Astrocyte of the spinal cord (primary cell): ENCODE data around the gene DNAH14.
"Not testable (repeated sequence)": the region's sequence is repeated elsewhere in the genome, so short reads cannot be mapped to it uniquely, and the experiment has no call there.

Source experiments
- DNase-seq: peaks from one replicate; pipeline ENCODE4 v3.0.0; 2011; ENCODE audit warnings: low read depth, low spot score
- H3K4me3 ChIP-seq: 2 replicates; pipeline ENCODE4 v1.5.1; 2011; ENCODE audit warnings: low read depth, mild to moderate bottlenecking, low read length, moderate library complexity
- CTCF ChIP-seq: IDR thresholded peaks from 2 replicates; pipeline ENCODE4 v1.5.1; 2012; ENCODE audit warnings: low read depth, mild to moderate bottlenecking, low read length, inconsistent platforms
- in situ Hi-C: cut with HindIII; loops from 2 replicates; pipeline ENCODE4 v1.10.0; 2017; ENCODE audit warnings: low sequenced_read_pairs

The DNAH14 gene

GRCh38 chr1:224929335-224930237 is at the start of gene DNAH14:
Gene DNAH14, plus strand, starts transcription at chr1:224929675. Its CDS starts 23,028 bp downstream, at chr1:224952703.
- in situ Hi-C loops = no loop called here
- peak within 1 kb of the TSS; percentile 53 for H3K4me3 ChIP-seq
- no peak for TF ChIP-seq CTCF
- peak; percentile 82 for DNase-seq

GRCh38 chr1:224880593-224881307 is 48.7 kb upstream of the DNAH14 start:
- no peak overlapping the region for H3K4me3 ChIP-seq
- no peak for DNase-seq
- in situ Hi-C loops = no loop called here
- no peak for TF ChIP-seq CTCF

GRCh38 chr1:224881308-224881692 is 48.2 kb upstream of the DNAH14 start:
- H3K4me3 ChIP-seq, in situ Hi-C loops, DNase-seq: not testable (repeated sequence)

- no peak overlapping the region for H3K4me3 ChIP-seq
- DNase-seq = no peak
- in situ Hi-C loops = no loop called here
- TF ChIP-seq CTCF = no peak
Observed at GRCh38 chr1:224881762-224882211, 47.7 kb upstream of the DNAH14 start.

GRCh38 chr1:224882264-224882663 is 47.2 kb upstream of the DNAH14 start:
- no peak for DNase-seq
- in situ Hi-C loops = no loop called here
- H3K4me3 ChIP-seq = no peak overlapping the region
- no peak for TF ChIP-seq CTCF

GRCh38 chr1:224883091-224883490 is 46.4 kb upstream of the DNAH14 start:
- in situ Hi-C loops = no loop called here

More at GRCh38 chr1:224883091-224883490, 46.4 kb upstream of the DNAH14 start:
- H3K4me3 ChIP-seq = no peak overlapping the region
- DNase-seq = no peak
- no peak for TF ChIP-seq CTCF
